ENCODE data around the gene RBPJL. TPM values are rescaled to one million over a fixed set of nuclear protein-coding genes. Genes with fewer than 3 reads are reported as not detected.
A peak's percentile ranks its signal among the peaks of the same experiment; 100 is the strongest.

RBPJL gene
- total and polyA plus RNA-seq, 2 of the 13 experiments (the other 11 are each of a cell fraction or from before 2014, with no cell fraction given), result not detected

DNA sequence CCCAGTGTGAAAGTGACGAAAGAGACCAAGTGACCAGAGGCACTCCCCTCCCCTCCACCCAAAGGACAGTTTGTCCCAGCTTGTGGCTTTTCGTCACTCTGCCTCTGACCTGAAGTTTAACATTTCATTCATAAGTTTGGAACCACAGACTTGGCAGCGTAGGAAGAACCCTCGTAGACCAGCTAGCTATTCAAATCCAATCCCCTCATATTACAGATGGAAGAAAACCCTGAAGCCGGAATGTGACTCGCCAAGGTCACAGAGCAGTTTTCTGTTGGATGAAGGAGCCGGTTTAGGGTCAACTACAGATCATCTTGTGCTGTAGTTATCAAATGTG is 52.4 kb downstream of the RBPJL start (continued):
- 0 out of 2 replicates have a peak, but pooled peaks have one; percentile 20 for TF ChIP-seq SP4 (CRISPR knock-in tag; IDR thresholded peaks at IDR 0.05)
- no peak for TF ChIP-seq RXRB (CRISPR knock-in tag; IDR thresholded peaks at IDR 0.05; ENCODE audit: borderline replicate concordance)
- 0 out of 2 replicates have a peak, but pooled peaks have one; percentile 37 for TF ChIP-seq ZNF331 (CRISPR knock-in tag; IDR thresholded peaks at IDR 0.05)
- no peak for TF ChIP-seq CAMTA2 (CRISPR knock-in tag; IDR thresholded peaks at IDR 0.05; ENCODE audit: borderline replicate concordance)
- peak; percentile 50; the same call in 1 of the 2 replicates for TF ChIP-seq TBX2 (CRISPR knock-in tag; IDR thresholded peaks at IDR 0.05; ENCODE audit: borderline replicate concordance)
- peak; percentile 9; the same call in 1 of the 2 replicates for TF ChIP-seq HOXA3 (CRISPR knock-in tag; IDR thresholded peaks at IDR 0.05)

DNA sequence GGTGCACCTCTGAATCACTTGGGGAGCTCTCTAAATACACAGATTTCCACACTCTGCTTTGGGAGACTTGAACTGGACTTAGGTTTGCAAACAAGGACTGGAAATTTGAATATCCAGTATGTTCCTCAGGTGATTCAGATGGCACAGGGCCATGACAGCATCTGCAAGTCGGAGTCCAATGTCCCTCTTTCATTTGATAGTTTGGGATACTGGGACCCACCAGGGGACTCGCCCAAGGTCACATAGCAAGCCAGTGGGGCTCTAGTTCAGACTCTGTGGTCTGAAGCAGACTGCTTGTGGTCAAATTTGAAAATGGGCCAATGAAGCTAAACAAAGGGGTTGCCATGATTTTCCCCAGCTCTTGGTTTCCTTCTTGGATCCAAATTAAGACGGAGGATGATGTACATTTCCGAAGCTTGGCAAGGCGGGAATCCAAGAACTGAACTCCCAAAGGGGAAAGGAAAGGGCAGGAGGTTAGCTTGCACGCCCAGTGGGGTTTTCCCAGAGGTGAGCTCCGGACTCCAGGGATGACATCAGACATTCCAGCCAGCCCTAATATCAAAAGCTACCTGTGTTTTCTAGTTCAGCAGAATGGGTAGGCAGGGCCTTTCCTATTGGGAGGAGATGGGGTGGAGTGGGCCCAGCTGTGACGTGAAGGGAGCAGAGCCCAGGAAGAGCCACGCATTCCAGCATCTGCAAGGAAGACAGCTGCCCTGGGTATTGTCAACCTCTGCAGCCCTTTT is 52.9 kb downstream of the RBPJL start:
- TSS peak; percentile 41 for BruUV-seq (replicated peaks)
- ATAC-seq (peak; percentile 13), FAIRE-seq (peak; percentile 8), DNase-seq (ENCODE audit: low spot score) (peak; percentile 82)
- CTCF ChIA-PET (ENCODE audit: low intra/inter-chr PET ratio, low total read pairs), result interaction anchor here (1.1 kb wide), 1 partner anchor 37 kb away, joined by 3 read pairs; no protein-coding TSS in a partner anchor
- in situ Hi-C loops (cut with HindIII; ENCODE audit: extremely low pct_ligation_motif_present, low pct_unique_long_range_greater_than_20kb), result no loop called here
- POLR2A ChIA-PET, result interaction anchor here (0.9 to 29.5 kb wide), 10 partner anchors 11 to 412 kb away, joined by 3 to 1422 read pairs (median 5); partner anchors contain the start of genes PIGT and SDC4
- Histone ChIP-seq H3K4me2 (ENCODE audit: low read depth, low read length) (peak overlapping the region; percentile 83), H2AFZ (ENCODE audit: low read length) (no peak overlapping the region), H3K36me3 (replicated peaks in 1 of 2; ENCODE audit: control insufficient read depth in 1 of 2, insufficient read depth in 2 of 2, low read length in 2 of 2) (no peaks in the 10 kb centered on the region), H3K4me3 (replicated peaks in 1 of 3; ENCODE audit: insufficient read depth in 1 of 3, low read depth in 2 of 3, low read length in 3 of 3) (peak overlapping the region; percentile 26 to 55 (median 32)), H3K27ac (ENCODE audit: extremely low read length, insufficient read depth, low read length) (peak overlapping the region; percentile 57), H3K27me3 (ENCODE audit: control insufficient read depth in 1 of 2, insufficient read depth in 2 of 2, low read length in 2 of 2) (no peaks in the 10 kb centered on the region; a peak in 2 of 5 replicates), H3K9ac (ENCODE audit: insufficient read depth, low read depth, low read length) (peak overlapping the region; percentile 36), H3K79me2 (ENCODE audit: insufficient read depth, low read length) (peaks cover 9% of the 10 kb centered on the region), H3K9me3 (ENCODE audit: low read length) (no peaks in the 10 kb centered on the region), H4K20me1 (ENCODE audit: insufficient read depth, low read length) (peaks cover 5% of the 10 kb centered on the region; the same call in 1 of the 2 replicates), H3K4me1 (ENCODE audit: insufficient read depth, low read length) (peaks cover 78% of the 10 kb centered on the region)
- intact Hi-C loops (cut with micrococcal nuclease; ENCODE audit: unreplicated experiment), result loop anchor here (1.0 to 5.0 kb wide), 5 partner anchors 15 to 413 kb away; partner anchors contain the start of gene PIGT
- under 1% methylated on average over 9 of the region's 9 CpGs for WGBS (ENCODE audit: low lambda C conversion rate)
- TF ChIP-seq SAFB2 (CRISPR knock-in tag; IDR thresholded peaks at IDR 0.05; ENCODE audit: borderline replicate concordance, low read depth), result no peak
- peak; percentile 31; the same call in 1 of the 2 replicates for TF ChIP-seq ELF1 (CRISPR knock-in tag; IDR thresholded peaks at IDR 0.05)
- TF ChIP-seq MAF1 (CRISPR knock-in tag; IDR thresholded peaks at IDR 0.05; ENCODE audit: borderline replicate concordance), result no peak; the same call in 1 of the 2 replicates
- no peak; the same call in 1 of the 2 replicates for TF ChIP-seq TGIF2 (CRISPR knock-in tag; IDR thresholded peaks at IDR 0.05)
- TF ChIP-seq, protein P1, sequence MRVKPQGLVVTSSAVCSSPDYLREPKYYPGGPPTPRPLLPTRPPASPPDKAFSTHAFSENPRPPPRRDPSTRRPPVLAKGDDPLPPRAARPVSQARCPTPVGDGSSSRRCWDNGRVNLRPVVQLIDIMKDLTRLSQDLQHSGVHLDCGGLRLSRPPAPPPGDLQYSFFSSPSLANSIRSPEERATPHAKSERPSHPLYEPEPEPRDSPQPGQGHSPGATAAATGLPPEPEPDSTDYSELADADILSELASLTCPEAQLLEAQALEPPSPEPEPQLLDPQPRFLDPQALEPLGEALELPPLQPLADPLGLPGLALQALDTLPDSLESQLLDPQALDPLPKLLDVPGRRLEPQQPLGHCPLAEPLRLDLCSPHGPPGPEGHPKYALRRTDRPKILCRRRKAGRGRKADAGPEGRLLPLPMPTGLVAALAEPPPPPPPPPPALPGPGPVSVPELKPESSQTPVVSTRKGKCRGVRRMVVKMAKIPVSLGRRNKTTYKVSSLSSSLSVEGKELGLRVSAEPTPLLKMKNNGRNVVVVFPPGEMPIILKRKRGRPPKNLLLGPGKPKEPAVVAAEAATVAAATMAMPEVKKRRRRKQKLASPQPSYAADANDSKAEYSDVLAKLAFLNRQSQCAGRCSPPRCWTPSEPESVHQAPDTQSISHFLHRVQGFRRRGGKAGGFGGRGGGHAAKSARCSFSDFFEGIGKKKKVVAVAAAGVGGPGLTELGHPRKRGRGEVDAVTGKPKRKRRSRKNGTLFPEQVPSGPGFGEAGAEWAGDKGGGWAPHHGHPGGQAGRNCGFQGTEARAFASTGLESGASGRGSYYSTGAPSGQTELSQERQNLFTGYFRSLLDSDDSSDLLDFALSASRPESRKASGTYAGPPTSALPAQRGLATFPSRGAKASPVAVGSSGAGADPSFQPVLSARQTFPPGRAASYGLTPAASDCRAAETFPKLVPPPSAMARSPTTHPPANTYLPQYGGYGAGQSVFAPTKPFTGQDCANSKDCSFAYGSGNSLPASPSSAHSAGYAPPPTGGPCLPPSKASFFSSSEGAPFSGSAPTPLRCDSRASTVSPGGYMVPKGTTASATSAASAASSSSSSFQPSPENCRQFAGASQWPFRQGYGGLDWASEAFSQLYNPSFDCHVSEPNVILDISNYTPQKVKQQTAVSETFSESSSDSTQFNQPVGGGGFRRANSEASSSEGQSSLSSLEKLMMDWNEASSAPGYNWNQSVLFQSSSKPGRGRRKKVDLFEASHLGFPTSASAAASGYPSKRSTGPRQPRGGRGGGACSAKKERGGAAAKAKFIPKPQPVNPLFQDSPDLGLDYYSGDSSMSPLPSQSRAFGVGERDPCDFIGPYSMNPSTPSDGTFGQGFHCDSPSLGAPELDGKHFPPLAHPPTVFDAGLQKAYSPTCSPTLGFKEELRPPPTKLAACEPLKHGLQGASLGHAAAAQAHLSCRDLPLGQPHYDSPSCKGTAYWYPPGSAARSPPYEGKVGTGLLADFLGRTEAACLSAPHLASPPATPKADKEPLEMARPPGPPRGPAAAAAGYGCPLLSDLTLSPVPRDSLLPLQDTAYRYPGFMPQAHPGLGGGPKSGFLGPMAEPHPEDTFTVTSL (CRISPR knock-in tag; IDR thresholded peaks at IDR 0.05; ENCODE audit: borderline replicate concordance), result peak; percentile 26; the same call in 1 of the 2 replicates

Data from HepG2 (cell line).